Loucy (cell line): ENCODE data around the gene PRUNE2.

ENCODE experiments used
- EZH2phosphoT487 ChIP-seq: fragments of 200-600 bp; IDR thresholded peaks from 2 replicates; pipeline ENCODE4 v1.6.1; 2018; ENCODE audit warnings: antibody characterized with exemption, mild to moderate bottlenecking, moderate library complexity, borderline replicate concordance
- TF ChIP-seq, protein P1 (sequence below): fragments of 200-600 bp; sonication (generic); conservative IDR thresholded peaks from 2 replicates; pipeline ENCODE4 v1.5.1; 2014; ENCODE audit warnings: mild to moderate bottlenecking, antibody characterized with exemption, low read length

DNA sequence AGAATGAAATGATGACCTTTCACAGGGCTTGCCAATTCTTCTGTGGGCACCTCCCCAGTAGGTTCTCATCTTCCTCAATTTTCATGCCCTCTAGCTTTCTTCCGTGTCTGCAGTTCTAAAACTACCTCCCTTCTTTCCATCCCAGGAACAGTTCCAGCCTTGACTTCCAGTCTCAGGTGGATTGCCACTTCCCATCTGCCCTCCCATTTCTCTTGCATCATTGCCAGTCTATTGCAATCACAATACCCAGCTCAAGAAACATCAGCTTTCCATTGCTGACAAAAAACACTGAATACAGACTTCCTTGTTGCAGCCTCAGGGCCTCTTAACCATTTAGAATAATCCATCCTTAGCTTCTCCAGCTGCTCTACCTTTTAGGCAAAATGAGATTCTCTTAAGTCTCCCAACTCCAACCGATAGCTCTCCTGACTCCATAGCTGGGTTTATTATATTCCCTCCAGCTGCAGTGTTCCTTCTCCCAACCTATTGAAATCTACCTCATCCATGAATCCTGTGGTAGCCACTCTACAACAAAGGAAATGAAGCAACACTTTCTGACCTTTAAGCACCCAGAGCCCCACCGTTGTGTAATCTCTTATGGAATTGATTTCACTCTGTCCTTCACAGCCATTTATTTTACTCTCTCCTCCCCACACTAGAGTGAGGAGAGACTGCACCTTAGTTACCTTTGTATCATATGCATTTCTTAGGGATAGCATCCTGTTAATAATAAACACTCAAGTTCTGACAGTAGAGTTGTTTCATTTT, 217.3 kb downstream of the PRUNE2 start:
- TF ChIP-seq, protein P1, sequence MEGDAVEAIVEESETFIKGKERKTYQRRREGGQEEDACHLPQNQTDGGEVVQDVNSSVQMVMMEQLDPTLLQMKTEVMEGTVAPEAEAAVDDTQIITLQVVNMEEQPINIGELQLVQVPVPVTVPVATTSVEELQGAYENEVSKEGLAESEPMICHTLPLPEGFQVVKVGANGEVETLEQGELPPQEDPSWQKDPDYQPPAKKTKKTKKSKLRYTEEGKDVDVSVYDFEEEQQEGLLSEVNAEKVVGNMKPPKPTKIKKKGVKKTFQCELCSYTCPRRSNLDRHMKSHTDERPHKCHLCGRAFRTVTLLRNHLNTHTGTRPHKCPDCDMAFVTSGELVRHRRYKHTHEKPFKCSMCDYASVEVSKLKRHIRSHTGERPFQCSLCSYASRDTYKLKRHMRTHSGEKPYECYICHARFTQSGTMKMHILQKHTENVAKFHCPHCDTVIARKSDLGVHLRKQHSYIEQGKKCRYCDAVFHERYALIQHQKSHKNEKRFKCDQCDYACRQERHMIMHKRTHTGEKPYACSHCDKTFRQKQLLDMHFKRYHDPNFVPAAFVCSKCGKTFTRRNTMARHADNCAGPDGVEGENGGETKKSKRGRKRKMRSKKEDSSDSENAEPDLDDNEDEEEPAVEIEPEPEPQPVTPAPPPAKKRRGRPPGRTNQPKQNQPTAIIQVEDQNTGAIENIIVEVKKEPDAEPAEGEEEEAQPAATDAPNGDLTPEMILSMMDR: no peak
- TF ChIP-seq EZH2phosphoT487: no peak
